Stimulated activated CD4-positive, alpha-beta T cell treated with anti-CD3 and anti-CD28 coated beads, Interleukin-12 subunit alpha, Interleukin-12 subunit beta, amount 100 ng/mL, for 48 hours (primary cell): ENCODE measurements around the gene AUTS2.

ENCODE experiments used
- DNase-seq, 3 donors: peaks; one replicate each; pipeline ENCODE4 v3.0.0-alpha.2; 2020; ENCODE audit warnings: low read depth in 2 of 3, low spot score in 1 of 3

AUTS2 gene

DNA sequence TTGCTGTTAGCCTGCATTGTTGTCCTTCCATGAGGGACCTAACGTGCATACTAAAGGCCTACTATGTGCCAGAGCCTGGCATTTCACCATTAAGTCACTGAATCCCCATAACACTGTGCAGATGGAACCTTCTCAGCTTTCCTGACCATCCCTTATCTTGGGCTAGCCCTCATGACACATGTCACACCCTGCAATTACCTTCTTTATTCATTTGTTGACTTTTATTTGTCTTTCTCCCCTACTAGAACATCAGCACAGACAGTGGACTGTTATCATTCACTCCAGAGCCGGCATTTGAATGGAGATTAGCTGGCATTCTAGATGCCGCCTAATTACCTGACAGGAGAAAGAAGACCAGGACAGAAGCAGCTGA, 1062.5 kb downstream of the AUTS2 start:
- DNase-seq, result no peak

DNA sequence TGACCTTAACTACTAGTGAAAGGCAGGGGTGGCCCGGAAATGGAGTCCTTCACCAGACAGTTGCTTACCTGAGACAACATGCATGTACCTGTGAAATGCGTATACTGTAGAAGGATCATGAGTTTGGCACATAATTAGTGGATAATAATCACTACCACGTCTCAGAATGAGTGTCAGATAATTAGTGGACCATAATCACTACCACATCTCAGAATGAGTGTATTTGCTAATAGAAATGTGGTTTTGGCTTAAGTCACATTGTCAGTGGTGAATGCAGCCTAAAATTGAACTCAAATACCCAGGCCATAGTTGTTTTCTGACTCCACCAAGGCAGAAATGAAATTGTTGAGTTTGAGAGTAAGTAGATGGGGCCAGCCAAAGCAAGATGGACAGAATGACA, 1065.4 kb downstream of the AUTS2 start:
- DNase-seq, result no peak

DNA sequence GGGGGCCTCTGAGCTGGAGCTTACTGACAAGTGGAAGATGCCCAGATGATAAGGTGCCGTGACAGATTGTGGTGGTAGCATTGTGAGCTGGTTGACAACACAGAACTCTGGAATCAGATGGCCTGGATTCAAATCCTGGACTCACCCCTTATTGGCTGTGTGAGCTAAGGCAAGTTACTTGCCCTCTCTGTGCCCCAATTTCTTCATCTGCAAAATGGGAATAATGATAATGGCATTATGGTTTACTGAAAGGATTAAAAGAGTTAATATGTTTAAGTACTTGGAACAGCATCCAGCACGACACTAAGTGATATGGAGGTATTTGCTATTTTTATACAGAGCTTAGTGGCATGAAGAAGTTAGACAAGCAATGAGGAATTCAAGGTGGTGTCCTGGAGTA, 1067.7 kb downstream of the AUTS2 start:
- DNase-seq, result no peak

DNA sequence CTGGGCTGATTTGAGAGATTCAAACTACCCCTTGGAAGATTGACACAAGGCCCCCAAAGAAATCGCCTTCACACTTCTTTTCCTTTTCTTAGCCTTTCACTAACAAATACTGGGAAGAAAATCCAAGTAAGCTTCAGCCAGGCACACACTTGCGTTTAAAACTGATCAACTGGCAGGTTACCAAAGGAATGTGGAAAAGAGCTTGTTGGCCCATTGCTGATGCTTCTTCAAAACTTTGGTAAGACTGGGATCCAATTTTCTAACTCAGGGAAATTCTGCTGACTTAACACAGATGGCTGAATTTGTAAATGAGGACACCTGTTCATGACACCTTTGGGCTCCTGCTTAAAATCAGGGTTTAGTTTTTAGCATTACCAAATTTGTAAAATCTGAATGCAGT, 1069.1 kb downstream of the AUTS2 start:
- no peak for DNase-seq

DNA sequence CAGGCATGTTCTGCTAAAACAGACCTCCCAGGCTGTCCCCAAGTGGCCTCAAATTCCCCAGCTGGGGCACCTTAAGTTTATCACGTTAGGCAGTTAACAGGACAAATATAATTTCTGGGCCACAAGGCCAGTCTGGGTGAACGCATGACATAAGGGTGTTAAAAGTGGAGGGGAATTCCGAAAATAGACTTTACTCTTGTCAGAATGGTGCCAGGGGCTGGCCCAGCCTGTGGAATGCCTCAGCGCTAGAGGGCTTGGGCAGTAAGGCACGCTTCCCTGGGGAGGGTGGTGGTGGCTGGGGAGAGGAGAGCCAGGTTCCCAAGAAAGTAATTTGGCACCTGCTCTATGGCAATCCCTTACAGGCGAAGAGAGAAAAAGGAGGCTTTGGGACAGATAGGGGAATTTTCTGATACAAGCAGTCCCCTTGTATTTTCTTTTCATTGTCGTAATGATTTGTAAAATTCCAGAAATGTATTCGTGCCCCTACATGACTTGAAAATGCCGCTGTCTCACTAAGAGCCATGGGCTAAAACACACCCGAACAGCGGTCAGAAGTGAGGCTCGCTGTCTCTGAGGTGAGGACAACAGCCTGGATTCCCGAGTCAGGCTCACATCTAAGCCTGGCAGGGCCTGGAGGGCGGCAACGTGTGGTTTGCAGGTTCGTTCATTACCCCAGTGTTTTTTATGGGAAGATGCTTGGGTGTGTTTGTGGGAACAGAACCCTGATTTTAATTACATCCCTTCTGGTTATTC, 1070.5 kb downstream of the AUTS2 start:
- no peak for DNase-seq

GRCh38 chr7:70669854-70670253, 1071.6 kb downstream of the AUTS2 start:
- no peak for DNase-seq

- no peak for DNase-seq
Observed at GRCh38 chr7:70670288-70670687, 1072.0 kb downstream of the AUTS2 start.

- DNase-seq, result no peak
Observed at GRCh38 chr7:70673778-70674570, 1075.7 kb downstream of the AUTS2 start.

GRCh38 chr7:70674571-70675010, 1076.3 kb downstream of the AUTS2 start:
- no peak for DNase-seq

DNA sequence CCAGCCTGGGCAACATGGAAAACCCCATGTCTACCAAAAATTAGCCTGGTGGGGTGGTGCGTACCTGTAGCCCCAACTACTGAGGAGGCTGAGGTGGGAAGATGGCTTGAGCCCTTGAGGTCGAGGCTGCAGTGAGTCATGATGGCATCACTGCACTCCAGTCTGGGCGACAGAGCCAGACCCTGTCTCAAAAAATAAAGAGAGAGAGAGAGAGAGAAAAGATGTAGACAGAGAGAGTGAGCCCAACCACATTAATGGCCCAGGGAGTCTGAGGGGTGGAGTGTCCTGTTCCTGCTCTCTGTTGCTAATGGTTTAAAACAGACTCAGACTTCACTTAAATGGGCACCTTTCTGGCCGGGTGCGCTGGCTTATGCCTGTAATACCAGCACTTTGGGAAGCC, 1078.0 kb downstream of the AUTS2 start:
- no peak for DNase-seq

DNA sequence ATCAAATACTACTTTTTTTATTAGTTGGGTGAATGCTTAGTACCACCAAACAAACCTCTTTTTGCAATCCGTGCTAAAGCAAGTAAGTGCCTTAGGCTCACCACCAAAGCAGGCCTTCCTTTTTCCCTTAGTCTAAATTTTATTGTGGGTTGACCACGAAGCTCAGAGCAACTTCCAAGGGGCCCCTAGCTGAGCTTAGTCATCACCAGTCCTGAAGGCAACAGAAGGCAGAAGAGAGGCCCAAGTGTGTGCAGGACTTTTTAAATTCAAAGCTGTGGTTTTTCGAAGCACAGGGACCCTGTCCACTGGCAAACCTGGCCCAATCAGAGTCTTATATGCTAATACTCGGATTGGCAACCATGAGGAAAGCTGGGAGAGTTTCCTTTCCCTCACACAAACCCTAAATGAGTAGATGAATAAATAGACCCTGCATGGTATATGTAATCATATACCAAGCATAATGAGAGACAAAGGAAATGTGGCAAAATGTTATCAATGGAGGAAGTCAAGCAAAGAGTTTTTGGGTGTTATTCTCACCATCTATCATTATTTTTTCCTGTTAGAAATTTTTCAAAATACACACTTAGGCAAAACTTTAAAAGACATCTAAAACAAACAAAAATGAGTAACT, 1080.5 kb downstream of the AUTS2 start:
- no peak for DNase-seq

DNA sequence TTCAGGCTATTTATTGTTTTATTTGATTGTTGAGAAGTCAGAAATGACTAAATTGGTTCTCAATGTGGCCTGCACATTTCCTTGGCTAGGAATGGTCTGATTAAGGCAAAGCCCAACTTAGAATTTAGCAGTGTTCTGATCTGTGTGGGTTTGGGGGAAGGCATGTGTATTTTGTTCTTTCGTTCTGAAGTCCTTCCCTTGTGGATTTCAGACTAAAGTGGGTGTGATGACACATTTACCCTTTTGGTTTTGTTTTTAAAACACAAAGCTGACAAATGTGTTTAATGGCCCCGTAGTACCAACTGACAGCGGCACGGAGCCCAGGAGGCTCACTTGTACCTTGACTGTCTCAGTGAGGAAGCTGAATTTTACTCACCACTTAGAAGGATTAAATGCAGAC, 1081.4 kb downstream of the AUTS2 start:
- DNase-seq, result no peak

DNA sequence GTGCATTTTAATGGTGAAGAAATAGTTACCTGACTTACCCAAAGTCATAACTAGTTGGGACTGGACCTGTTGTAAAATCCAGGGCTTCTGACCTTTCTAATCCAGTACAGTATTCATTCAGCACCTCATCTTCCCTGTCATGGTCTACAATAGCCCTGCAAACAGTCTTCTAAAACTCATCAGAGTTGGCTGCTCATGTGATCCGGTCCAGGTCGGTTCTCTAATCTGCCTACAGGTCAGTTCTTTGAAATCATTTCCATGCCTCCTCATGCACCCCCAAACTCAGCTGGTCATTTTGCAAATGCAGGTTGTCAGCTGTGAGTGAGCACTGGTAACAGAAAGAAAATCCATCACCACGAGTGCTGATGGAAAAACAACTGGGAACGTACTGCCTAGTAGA, 1082.0 kb downstream of the AUTS2 start:
- DNase-seq, result no peak

DNA sequence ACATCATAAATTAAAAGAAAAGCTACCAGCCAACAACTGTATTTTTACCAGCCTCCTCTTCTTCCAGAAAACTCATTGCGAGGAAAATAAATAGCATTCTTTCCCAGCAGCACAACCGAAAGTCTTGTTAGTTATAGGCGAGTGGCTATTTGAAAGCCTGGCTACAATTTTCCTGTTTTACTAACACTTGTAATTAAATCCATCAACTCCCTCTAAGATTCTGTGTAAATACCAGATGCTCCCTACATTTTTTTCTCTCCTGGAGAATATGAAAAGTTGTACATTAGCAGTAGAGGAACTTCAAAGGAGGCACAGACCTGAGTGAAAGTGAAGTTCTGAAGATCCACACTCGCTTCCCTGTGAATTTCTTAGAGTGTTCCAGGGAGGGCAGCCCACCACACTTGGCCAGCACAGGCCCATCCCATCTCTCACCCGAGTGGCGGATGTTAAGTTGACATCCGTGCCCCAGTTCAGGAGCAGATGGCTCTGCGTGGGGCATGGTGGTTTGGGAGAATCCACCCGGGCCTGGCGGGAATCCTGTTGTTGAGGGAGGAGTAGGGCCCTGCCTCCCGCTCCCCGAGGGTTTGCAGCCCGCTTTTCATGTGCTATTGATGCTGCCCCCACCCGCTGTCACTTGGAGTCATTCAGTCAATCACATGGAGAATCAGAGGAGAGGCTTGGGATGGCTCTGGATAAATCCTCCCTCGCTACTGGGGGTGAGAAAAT, 1082.6 kb downstream of the AUTS2 start:
- DNase-seq, result no peak

GRCh38 chr7:70681469-70682350, 1083.4 kb downstream of the AUTS2 start:
- no peak for DNase-seq

GRCh38 chr7:70684173-70684572, 1085.9 kb downstream of the AUTS2 start:
- no peak for DNase-seq

- no peak for DNase-seq
Observed at GRCh38 chr7:70693321-70693685, 1095.0 kb downstream of the AUTS2 start.

DNA sequence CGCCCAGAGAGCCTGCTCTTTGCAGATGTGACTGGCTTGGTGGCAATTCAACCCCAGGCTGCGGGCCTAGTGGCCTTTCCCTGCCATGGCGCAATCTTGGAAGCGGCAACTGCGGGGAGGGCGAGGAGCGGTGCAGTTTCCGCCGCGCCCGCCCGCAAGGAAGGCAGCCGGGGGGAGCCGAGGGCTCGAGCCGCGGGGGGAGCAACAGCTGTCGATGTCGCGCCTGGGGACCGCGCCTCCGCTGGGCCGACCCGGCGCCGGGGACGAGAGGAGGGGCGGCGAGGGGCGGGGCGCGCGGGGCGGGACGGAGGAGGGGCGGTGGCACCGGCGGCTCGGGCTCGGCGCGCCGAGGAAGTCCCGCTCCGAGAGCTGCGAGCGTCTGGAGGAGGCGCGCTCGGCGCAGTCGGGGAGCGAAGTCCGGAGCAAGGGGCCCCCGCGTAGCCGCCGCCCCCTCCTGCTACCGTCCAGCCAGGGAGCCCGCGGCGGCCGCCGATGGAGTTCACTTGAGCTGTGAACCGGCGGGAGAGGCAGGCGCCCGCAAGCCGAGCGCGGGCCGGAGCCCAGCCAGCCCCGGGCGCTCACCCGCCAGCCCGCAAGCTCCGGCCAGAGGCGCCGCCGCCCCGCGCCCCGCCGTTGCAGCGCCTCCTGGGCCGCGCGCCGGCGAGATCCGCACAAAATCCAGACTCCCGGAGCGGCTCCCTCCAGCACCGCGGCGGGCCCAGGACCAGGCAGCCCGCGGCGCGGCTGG, 1095.6 kb downstream of the AUTS2 start:
- DNase-seq, result no peak

DNA sequence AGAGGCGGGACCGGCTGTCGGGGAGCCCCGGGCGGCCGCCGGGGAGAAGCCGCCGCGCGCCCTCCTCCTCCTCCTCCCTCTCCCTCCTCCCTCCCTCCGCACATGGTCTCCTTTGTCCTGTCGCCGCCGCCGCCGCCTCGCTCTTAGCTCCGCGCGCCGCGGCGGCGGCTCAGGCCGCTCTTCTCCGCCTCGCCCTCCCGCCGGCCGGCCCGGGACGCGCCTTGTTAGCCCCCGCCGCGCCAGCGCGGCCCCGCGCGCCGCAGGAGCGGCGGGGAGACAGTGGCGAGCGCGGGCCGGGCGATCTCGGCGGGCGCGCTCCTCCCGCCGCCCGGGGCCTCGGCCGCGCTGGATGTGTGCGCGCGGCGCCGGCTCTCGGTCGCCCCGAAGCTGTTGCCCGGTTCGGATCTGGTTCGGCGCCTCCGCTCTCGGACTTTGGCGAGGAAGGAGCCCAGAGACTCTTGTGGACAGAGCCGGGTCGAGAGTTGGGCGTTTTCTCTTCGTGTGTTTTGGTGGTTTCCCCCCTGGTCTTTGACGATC, 1096.2 kb downstream of the AUTS2 start:
- no peak for DNase-seq
